ENCODE measurements around the gene ZNF22. TPM values are rescaled to one million over a fixed set of nuclear protein-coding genes. Genes with fewer than 3 reads are reported as not detected.

ZNF22 gene
- total and polyA plus RNA-seq, 2 of the 8 experiments (the other 6 are each of a cell fraction or from before 2014, with no cell fraction given) = 18.2 to 45.2 TPM

DNA sequence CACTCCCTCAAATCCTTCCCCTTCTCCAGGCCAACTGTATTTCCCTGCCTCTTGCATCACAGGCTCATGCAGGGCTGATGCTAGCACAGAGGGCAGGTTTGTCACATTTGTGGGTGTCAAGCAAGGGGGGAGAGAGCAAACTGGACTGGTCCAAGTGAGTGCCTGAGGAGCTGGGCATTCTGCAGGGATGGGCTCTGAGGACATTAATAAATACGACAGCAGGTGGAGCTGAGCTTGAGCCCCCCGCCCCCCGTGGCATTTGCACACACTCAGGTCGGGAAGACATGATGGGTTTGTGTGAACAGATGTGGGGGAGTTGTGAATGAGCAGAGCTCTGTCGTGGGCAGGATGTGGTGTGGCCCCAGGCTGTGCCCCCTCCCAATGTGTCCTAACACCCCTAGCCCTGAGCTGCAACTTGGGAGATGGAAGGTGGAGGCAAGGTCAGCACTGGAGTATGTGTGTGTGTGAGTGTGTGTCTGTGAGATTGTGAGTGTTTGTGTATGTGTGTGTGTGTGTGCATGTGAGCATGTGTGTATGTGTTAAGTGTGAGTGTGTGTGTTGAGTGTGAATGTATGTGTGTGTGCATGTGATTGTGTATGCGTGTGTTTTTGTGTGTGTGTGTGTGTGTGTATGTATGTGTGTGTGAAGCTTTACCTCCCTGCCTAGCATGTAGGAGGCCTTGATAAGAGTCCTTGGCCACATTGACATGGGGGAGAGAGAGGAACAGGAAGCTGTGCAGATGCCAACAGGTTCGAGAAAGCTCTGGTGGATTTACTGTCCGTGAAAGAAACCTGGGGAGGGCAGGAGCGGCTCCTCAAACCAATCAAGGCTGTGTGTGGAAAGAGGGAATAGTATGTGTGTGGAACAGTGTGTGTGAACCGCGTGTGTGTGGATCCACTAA, 32.0 kb upstream of the ZNF22 start:
- H2BK20ac ChIP-seq (ENCODE audit: low read length) = 0 out of 2 replicates have a peak overlapping the region, but pooled peaks have one; percentile 55
- 83% methylated on average over 11 of the region's 11 CpGs; no CpG with 5 or more reads in 1 of the 2 experiments for WGBS, 2 experiments (ENCODE audit: extremely low coverage in 1 of 2, insufficient coverage in 1 of 2, insufficient read length in 1 of 2, insufficient replicate concordance in 2 of 2, low coverage in 1 of 2, low lambda C conversion rate in 2 of 2, missing lambda C conversion rate in 1 of 2)
- peaks cover 0 to 6% (median 0%) of the 10 kb centered on the region in 4 experiments; a peak in 3 of 8 replicates for H3K36me3 ChIP-seq (ENCODE audit: control insufficient read depth in 2 of 4, insufficient read depth in 4 of 4, low read length in 3 of 4)
- no peak overlapping the region for H4K8ac ChIP-seq (ENCODE audit: extremely low read depth, insufficient read depth, low read length)
- H3K79me2 ChIP-seq (ENCODE audit: control insufficient read depth in 1 of 2, insufficient read depth in 2 of 2, low read length in 2 of 2) = no peaks in the 10 kb centered on the region
- no peaks in the 10 kb centered on the region; a peak in 1 of 7 replicates for H3K27me3 ChIP-seq (replicated peaks in 1 of 4; ENCODE audit: control insufficient read depth in 3 of 4, extremely low read depth in 1 of 4, insufficient read depth in 3 of 4, low read length in 3 of 4)
- peaks cover 18 to 35% (median 25%) of the 10 kb centered on the region in 4 experiments for H3K4me1 ChIP-seq (replicated peaks in 1 of 4; ENCODE audit: control insufficient read depth in 3 of 4, insufficient read depth in 4 of 4, low read length in 3 of 4)
- no peak overlapping the region for H3K4me2 ChIP-seq (ENCODE audit: insufficient read depth in 1 of 2, low read depth in 2 of 2, low read length in 2 of 2)
- H2AFZ ChIP-seq (ENCODE audit: low read length) = no peak overlapping the region
- no peak overlapping the region for H3K14ac ChIP-seq (ENCODE audit: insufficient read length)
- H2BK5ac ChIP-seq (ENCODE audit: low read depth, low read length) = peak overlapping the region; percentile 56
- H3K23me2 ChIP-seq (ENCODE audit: low read depth, low read length) = peaks cover 7% of the 10 kb centered on the region; the same call in 1 of the 2 replicates
- H2BK15ac ChIP-seq (ENCODE audit: low read length) = peak overlapping the region; percentile 97
- no peak overlapping the region for H3K56ac ChIP-seq (replicated peaks; ENCODE audit: insufficient read length, low read depth, low read length)
- no peak overlapping the region for H3K18ac ChIP-seq (ENCODE audit: extremely low read depth, low read length)
- no peak overlapping the region; the same call in 1 of the 2 replicates for H3K27ac ChIP-seq (ENCODE audit: low read depth, low read length)
- no peak overlapping the region for H3K4me3 ChIP-seq (ENCODE audit: extremely low read depth in 1 of 4, insufficient read depth in 2 of 4, low read depth in 3 of 4, low read length in 4 of 4)
- H2BK120ac ChIP-seq (replicated peaks; ENCODE audit: low read depth, low read length) = no peak overlapping the region
- H3K23ac ChIP-seq (ENCODE audit: insufficient read length) = no peak overlapping the region
- H4K5ac ChIP-seq (ENCODE audit: insufficient read length, low read depth, low read length) = no peak overlapping the region
- H3K9me3 ChIP-seq (ENCODE audit: insufficient read depth in 2 of 2, low read depth in 1 of 2, low read length in 1 of 2) = no peaks in the 10 kb centered on the region
- no peak for TF ChIP-seq NRF1 (IDR thresholded peaks at IDR 0.05; ENCODE audit: low read depth, low read length)
- H4K91ac ChIP-seq (replicated peaks; ENCODE audit: insufficient read length, low read length) = peak overlapping the region; percentile 36
- no peak overlapping the region for H3K4ac ChIP-seq (replicated peaks; ENCODE audit: insufficient read length, low read depth, low read length)
- H2BK12ac ChIP-seq (ENCODE audit: low read depth, low read length) = peak overlapping the region; percentile 35; the same call in 1 of the 2 replicates
- H3K79me1 ChIP-seq (ENCODE audit: low read depth, low read length) = peaks cover 5% of the 10 kb centered on the region; the same call in 1 of the 2 replicates
- H4K20me1 ChIP-seq (replicated peaks in 1 of 2; ENCODE audit: control insufficient read depth in 1 of 2, insufficient read depth in 2 of 2, low read length in 2 of 2) = peaks cover 0 to 2% of the 10 kb centered on the region in 2 experiments
- CTCF ChIA-PET (ENCODE audit: partially characterized antibody) = interaction anchor here (0.6 to 11.2 kb wide), 8 partner anchors 9 to 44 kb away, joined by 3 to 143 read pairs (median 18); partner anchors contain the start of gene DEPP1
- DNase-seq (ENCODE audit: low read depth in 1 of 2, low spot score in 2 of 2) = no peak
- no peak for FAIRE-seq
- POLR2A ChIA-PET (ENCODE audit: partially characterized antibody) = interaction anchor here (1.1 kb wide), 1 partner anchor 16 kb away, joined by 3 read pairs; no protein-coding TSS in a partner anchor
- H2AK5ac ChIP-seq (ENCODE audit: low read depth, low read length) = peak overlapping the region; percentile 97
- no peak overlapping the region for H3K9ac ChIP-seq (replicated peaks in 1 of 4; ENCODE audit: extremely low read depth in 1 of 4, low read depth in 3 of 4, low read length in 3 of 4)
